GM19395 (cell line): ENCODE measurements around the gene B4GALT5.
"Not testable (repeated sequence)": the region's sequence is repeated elsewhere in the genome, so short reads cannot be mapped to it uniquely, and the experiment has no call there.

ENCODE experiments used
- ATAC-seq: cut with Tn5 transposase; IDR thresholded peaks from one replicate; pipeline ENCODE4 v1.9.1; 2021; ENCODE audit warnings: mild to moderate bottlenecking, moderate library complexity; ENCODE audit not compliant: unreplicated experiment

The B4GALT5 gene

GRCh38 chr20:49737260-49737659, 23.6 kb upstream of the B4GALT5 start:
- no peak for ATAC-seq

- ATAC-seq: no peak
Measured at GRCh38 chr20:49729780-49730179, 16.1 kb upstream of the B4GALT5 start.

GRCh38 chr20:49727894-49728885, 14.5 kb upstream of the B4GALT5 start:
- ATAC-seq: no peak

GRCh38 chr20:49727478-49727877, 13.8 kb upstream of the B4GALT5 start:
- no peak for ATAC-seq

GRCh38 chr20:49725694-49726093, 12.0 kb upstream of the B4GALT5 start:
- ATAC-seq: no peak

- not testable (repeated sequence) for ATAC-seq
Measured at GRCh38 chr20:49725224-49725606, 11.5 kb upstream of the B4GALT5 start.

GRCh38 chr20:49724408-49725223, 10.9 kb upstream of the B4GALT5 start:
- ATAC-seq: no peak

GRCh38 chr20:49723758-49724157, 10.1 kb upstream of the B4GALT5 start:
- ATAC-seq: not testable (repeated sequence)

GRCh38 chr20:49721326-49721725, 7.6 kb upstream of the B4GALT5 start:
- not testable (repeated sequence) for ATAC-seq

- ATAC-seq: no peak
Measured at GRCh38 chr20:49715466-49715865, 1.8 kb upstream of the B4GALT5 start.

- ATAC-seq: peak; percentile 57
Measured at GRCh38 chr20:49712996-49713752, 504 bp downstream of the B4GALT5 start.

GRCh38 chr20:49712646-49712995, 1.1 kb downstream of the B4GALT5 start:
- no peak for ATAC-seq

GRCh38 chr20:49712118-49712517, 1.6 kb downstream of the B4GALT5 start:
- no peak for ATAC-seq

- ATAC-seq: no peak
Measured at GRCh38 chr20:49711667-49711987, 2.1 kb downstream of the B4GALT5 start.

- ATAC-seq: no peak
Measured at GRCh38 chr20:49710971-49711666, 2.6 kb downstream of the B4GALT5 start.

GRCh38 chr20:49707118-49707517, 6.6 kb downstream of the B4GALT5 start:
- no peak for ATAC-seq

- ATAC-seq: no peak
Measured at GRCh38 chr20:49706630-49707091, 7.0 kb downstream of the B4GALT5 start.

- ATAC-seq: not testable (repeated sequence)
Measured at GRCh38 chr20:49705893-49706292, 7.8 kb downstream of the B4GALT5 start.

GRCh38 chr20:49705358-49705757, 8.3 kb downstream of the B4GALT5 start:
- ATAC-seq: no peak

GRCh38 chr20:49704932-49705336, 8.7 kb downstream of the B4GALT5 start:
- ATAC-seq: no peak
